GM19463 (cell line): ENCODE results near the gene TOLLIP.
"Not testable (repeated sequence)": the region's sequence is repeated elsewhere in the genome, so short reads cannot be mapped to it uniquely, and the experiment has no call there.

Experiments
- ATAC-seq: cut with Tn5 transposase; IDR thresholded peaks from one replicate; pipeline ENCODE4 v1.9.1; 2021; ENCODE audit warnings: mild to moderate bottlenecking, moderate library complexity; ENCODE audit not compliant: unreplicated experiment

The TOLLIP gene

DNA sequence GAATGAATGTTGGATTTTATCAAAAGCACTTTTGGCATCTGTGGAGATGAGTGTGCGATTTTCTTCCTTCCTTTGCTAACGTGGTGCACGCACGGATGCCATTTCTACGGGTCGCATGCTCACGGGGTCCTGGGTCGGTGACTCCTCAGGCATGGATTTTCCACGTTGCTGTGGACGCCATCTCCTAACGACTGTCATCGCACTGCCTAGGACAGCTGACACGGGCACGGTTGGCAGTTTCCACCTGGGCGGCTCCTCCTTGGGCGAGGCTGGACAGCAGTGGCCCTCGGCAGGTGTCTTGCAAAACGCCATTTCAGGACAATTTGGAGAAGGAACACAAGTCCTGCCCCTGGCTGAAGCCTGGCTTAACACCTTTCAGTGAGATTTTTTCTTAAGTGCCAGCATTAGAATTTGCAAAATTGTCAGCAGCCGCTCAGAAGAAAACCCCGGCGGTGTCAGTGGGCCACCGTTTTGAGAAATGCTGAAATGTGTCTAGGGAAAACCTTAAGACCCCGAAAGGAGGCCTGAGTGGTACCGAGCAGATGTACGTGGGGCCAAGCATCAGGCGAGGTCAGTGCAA lies 34.7 kb upstream of the TOLLIP start:
- no peak for ATAC-seq

DNA sequence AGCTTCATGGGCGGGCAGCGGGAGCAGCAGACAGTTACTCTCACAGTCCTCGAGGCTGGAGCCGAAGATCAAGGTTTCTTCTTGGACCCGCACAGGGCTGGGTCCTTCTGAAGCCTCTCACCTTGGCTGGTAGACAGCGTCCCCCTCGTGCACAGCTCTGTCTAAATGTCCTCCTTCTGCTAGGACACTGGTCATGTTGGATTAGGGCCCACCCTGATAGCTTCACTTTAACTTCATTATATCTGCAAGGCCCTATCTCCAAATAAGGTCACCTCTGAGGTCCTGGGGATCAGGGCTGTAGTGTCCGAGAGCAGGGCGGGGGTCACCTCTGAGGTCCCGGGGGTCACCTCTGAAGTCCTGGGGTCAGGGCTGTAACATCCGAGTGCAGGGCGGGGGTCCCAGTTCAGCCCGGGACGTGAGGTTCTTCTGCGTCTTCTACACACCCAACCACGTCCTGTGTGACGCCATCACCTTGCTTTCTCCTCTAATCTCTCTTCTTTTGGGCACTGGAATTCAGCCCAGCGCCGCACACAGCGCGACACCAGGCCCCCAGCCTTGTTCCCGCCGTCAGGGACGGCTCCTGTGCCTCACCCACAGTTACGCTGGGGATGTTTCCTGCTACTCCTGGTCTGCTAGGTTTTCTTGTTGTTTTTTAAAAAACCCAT lies 34.1 kb upstream of the TOLLIP start:
- ATAC-seq = no peak

DNA sequence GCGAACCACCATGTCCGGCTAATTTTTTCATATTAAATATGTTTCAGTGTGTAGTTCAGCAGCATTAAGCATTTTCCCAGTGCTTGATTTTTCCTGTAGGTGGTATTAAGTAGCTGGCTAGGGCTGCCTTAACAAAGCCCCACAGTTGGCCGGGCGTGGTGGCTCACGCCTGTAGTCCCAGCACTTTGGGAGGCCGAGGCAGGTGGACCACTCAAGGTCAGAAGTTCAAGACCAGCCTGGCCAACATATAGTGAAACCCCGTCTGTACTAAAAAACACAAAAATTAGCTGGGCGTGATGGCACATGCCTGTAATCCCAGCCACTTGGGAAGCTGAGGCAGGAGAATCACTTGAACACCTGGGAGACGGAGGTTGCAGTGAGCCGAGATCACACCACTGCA lies 33.5 kb upstream of the TOLLIP start:
- no peak for ATAC-seq

DNA sequence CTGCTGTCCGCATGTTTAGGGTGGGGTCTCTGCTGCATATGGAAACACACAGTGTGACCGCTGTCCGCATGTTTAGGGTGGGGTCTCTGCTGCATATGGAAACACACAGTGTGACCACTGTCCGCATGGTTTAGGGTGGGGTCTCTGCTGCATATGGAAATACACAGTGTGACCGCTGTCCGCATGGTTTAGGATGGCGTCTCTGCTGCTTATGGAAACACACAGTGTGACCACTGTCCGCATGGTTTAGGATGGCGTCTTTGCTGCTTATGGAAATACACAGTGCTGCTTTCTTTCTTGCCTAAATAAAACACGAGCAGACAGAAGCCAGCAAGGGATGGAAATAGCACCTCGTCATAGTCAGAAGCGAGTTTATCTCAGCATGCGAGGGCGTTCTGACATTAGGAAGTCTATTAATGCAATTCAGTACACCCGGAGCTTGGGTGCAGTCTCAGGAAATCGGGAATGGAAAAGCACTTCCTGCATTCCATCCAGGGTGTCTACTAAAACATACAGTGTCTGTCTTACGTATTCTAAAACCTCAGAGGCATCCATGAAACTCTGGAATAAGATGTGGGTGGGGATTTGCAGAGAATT lies 32.6 kb upstream of the TOLLIP start:
- no peak for ATAC-seq

DNA sequence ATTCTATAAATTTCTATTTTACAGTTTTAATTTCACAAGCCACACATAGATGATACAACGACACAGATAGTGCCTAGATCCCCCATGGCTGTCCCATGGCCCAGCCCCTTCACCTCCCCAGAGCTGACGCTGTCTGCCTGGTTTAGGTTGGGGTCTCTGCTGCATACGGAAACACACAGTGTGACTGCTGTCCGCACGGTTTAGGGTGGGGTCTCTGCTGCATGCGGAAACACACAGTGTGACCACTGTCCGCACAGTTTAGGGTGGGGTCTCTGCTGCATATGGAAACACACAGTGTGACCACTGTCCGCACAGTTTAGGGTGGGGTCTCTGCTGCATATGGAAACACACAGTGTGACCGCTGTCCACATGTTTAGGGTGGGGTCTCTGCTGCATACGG lies 31.8 kb upstream of the TOLLIP start:
- ATAC-seq = not testable (repeated sequence)

DNA sequence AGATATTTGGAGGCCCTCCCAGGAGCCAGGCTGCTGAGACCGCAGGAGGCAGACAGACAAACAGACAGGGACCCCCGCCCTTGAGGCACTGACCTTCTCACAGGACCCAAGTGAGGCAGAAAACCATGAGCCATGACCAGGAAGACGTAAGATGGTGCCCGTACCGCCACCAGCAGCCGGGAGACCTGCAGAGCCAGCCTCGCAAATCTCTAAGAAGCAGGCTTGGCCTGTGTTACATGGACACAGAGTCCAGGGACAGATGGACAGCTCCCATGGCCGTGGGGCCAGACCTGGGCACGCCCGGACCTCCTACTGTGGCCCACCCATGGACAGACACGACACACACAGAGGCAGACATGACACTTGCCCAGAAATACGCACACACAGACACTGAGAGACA lies 30.7 kb upstream of the TOLLIP start:
- ATAC-seq = no peak

DNA sequence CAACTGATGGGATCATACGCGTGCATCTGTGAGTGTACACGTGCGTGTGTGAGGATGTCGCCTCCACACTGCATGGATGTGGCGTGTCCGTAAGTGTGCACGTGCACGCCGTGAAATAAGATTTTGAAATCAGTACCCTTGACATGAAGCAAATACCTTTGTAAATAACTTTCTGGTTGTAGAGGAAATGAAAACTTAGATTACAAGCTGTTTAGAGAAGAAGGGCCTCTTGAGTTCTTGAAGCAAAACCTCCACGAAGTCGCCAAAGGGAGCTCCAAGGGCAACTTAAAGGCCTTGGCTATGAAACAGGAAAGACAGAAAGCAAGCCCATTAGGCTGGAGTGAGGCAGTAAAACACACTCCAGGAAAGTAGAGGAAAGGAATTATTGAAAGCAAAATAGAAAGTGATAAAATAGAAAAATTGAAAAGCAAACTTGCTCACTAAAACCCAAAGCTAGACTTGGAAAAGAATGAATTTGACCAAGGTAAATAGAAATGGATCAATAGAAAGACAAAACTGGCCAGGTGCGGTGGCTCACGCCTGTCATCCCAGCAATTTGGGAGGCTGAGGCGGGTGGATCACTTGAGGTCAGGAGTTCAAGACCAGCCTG lies 29.7 kb upstream of the TOLLIP start:
- ATAC-seq = no peak

DNA sequence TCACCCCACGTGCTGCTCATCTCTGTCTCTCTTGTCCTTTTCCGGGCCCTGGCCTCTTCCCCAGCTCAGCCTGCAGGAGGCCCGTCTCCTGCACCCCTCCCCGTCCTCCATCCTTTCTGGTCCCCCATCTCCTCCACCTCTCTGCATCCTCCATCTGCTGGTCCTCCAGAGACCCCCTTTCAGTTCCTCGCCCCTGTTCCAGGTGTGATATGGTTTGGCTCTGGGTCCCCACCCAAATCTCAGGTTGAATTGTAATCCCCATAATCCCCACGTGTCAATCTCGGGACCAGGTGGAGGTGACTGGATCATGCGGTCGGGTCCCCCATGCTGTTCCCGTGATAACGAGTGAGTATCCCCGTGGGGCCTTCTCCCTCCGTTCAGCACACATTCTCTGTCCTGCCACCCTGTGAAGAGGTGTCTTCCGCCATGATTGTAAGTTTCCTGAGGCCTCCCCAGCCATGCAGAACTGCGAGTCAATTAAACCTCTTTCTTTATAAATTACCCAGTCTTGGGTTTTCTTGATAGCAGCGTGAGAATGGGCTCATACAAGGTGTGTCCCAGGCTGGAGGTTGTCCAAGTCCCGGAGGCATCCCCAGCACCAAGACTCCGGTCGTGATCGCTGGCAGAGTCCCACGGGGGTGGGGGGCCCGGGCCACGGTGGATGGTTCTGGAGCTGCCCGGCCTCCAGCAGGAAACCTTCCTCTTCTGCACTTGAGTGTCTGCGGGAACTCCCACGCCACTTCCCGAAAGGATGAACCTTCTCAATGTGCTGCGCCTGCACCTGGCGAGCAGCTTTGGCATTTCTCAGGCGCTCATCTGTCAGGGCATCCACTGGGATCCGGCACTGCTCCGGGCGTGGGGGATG lies 29.0 kb upstream of the TOLLIP start:
- no peak for ATAC-seq

DNA sequence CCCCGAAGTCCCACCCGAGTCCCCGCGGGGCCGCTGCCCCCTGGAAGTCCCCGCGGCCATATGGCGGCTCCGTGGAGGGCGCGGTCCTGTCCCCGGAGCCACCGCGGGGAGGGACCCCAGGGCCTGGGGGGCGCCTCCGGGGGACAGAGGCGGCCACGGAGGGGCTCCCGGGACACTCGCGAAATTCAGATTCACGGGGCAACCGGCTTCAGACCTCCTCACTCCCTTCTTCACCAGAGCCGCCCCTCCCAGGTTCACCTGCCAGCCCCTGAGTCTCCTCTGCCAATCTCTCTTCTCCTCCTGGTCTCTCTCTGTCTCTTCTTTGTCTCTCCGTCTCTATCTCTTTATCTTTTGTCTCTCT lies 28.2 kb upstream of the TOLLIP start:
- no peak for ATAC-seq

DNA sequence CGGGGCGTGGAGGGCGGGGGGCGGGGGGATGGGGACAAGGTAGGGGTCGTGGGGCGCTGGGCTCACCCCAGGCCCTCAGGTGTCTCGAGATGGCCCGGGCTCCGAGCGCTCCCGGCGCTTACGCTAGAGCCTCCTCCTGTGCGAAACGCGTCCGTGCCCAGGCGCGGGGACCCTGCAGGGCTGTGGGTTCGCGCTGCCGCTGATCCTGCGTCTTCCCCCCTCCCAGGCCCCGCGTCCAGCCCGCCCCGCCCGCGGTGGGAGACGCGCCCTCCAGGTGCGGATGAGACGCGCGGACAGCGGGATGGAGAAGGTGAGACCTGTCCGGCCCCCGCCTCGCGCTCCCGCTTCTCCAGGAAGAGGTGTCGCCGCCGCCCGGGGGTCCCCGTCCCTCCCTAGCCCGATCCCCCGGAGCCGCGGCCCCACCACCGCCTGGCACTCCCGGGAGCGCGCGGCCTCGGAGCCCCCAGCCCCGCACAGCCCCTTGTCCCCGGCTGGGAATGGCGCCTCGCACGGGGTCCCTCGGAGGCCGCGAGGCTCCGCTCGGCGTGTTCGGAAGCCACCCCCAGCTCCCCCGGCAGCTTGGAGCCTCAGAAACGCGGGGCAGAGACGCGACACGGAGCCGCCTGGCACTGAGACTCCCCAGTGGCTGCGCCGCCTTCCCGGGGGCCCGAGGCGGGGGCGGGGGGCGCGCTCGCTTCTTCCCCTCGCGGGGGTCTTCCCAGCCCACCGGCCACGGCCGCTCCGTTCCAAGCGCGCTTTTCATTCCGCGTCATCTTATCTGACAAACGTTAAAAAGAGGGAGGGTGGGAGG lies 27.6 kb upstream of the TOLLIP start:
- ATAC-seq = no peak

DNA sequence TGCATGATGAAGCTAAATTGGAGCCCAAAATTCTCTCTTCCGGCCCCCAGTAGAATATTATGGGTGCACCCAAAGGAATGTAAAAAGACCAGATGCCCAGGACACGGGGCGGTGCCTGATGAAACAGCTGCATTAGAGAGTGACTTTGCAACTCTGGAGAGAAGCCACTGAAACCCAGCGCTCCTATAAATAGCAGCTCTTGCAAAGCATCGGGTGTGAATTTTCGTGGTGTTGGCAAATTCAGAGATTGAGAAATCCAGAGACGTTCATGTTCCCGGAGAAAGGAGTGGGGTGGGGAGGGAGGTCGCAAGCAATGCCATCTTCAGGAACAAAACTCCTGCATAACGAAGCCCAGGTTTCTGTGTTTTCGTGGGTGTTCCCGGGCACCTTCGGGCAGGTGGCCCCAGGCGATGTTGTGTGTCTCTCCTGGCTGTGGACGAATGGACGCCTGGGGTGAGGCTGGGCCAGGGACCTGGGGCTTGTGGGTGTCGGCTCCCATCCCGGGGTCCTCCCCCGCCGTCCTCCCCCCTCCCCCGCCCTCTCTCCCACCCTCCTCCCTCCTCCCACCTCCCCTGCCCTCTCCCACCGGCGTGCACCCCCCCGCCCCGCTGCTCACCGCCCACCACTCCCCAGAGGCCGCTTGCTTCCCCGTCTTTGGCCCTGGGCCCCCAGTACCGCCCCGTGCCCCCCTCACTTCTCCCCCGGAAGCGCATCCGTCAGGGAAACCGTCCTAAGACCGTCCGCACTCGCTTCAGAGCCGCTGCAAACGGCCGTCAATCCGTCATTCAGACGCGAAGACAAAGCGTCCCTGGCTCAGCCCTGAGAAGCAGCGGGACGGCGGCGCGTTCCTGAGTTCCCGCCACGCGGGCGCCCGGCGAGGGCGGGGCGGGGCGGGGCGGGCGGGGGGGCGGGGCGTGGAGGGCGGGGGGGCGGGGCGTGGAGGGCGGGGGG lies 26.7 kb upstream of the TOLLIP start:
- ATAC-seq = no peak

DNA sequence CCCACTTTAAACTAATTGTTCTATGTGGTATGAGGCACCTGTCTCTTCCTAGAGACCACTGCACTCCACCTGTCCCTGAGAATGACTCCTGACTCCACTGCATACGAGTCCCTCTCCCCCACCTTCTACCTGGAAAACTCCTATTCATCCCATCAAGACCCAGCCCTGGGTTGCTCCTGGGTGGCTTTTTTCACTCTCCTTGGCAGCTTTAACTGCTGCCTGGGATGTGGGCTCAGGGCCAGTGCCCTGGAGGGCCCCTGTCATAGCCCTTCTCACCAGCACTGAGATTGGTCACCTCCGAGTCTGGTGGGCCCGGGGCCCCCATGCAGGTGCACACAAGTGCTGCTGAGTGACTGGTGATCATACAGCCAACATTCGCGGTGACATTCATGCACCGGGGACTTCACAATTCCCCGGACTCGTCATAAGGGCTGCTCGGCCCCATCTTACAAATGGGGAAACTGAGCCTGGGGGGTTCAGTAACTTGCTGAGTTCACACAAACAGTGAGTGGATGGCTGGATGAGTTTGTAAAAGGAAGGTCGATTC lies 25.9 kb upstream of the TOLLIP start:
- ATAC-seq = no peak

DNA sequence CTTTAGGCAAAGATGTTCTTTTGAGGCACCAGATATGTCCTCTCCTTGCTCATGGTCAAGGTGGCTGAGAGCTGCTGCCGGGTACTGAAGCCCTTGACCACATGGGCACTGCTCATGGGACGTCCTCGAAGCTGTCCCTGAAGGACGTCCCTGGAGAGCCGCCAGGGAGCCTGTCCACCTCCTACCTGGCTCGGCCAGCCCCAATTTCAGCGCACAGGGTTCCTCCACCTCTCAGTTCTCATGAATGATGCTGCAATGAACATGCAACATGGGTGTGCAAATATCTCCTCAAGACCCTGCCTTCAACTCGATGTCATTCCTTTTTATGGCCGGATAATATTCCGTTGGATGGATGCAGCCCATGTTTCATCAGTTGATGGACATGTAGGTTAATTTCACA lies 24.4 kb upstream of the TOLLIP start:
- no peak for ATAC-seq

DNA sequence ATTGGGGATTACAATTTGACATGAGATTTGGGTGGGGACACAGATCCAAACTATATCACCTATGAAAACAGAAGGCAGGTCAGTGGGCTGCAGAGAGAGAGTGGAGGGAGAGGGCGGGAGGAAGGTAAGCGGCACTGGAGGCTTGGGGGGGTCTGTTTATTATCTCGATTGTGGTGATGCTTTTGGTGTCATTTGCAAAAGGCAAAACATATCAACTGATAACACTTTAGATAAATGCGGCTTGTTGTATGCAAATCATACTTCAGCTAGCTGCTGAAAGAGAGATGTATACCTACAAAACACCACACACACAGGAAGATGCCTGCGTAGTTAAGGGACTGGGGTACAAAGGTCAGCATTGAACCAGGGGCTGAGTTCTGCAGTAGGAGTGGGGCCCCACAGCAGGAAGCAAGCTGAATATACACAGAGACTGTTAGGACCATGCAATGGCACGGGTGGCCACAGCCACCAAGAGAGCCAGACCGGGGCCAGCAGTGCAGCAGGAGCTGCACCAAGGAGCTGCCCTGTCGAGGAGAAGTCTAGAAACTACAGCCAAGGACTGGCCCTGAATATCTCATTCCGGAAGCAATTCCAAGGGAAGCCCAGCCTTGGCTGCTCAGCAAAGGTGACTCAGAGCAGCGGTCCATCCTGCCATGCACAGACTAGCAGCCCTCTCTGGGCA lies 23.8 kb upstream of the TOLLIP start:
- no peak for ATAC-seq

DNA sequence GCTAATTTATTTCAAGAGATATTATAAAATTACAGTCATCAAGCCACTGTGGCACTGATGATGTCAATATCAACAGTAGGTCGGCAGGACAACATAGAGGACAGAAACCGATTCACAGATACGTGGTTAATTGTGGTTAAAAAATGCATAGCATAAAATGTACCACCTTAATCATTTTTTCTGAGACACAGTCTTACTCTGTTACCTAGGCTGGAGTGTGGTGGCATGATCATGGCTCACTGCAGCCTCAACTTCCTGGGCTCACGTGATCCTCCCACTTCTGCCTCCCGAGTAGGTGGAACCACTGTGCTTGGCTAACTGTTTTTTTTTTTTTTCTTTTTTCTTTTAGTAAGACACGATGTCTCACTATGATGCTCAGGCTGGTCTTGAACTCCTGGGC lies 21.0 kb upstream of the TOLLIP start:
- ATAC-seq = no peak

DNA sequence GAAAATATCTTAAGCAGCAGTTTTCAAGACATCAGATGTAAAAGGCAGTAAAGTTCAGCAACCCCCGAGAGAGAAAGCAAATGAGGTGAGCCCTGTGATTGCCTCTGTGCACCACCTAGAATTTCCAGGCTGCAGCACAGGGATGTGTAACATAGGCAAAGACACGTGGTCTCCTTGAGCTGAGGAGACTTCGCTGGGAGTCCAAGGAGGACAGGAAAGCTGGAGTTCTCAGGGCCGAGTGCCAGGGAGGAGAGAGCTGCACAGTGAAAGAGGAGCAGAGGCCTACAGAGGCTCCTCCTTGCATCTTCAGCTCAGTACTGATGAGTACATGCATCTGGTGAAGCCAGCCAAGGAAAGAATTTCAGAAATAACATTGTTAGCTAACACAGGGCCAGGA lies 17.6 kb upstream of the TOLLIP start:
- ATAC-seq = no peak

DNA sequence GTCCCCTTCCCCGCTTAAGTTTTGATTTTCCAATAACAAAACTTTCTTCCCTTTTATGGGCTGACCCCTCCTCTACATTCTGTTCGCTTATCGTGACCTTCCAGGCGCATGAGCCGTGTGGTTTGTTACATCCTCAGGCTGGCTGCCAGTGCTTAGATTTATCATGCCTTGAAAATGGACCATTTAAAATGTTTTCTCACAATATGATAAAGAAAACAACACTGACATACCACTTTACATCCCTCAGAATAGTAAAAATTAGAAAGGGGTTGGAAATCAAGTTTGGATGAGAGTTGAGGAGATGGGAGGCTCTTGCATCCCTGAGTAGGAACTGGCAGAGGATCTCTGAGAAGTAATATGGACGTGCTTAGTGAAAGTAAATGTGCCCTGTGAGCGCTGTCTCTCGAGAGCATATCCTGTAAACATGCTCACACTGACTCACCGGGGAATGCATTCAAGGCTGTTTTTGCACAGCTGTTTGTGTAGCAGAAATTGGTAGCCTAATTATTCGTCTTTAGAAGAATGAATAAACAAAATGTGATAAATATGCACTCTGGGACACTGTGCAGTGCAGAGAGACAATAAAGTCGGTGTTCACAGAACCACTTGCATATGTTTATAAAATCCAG lies 17.1 kb upstream of the TOLLIP start:
- no peak for ATAC-seq

DNA sequence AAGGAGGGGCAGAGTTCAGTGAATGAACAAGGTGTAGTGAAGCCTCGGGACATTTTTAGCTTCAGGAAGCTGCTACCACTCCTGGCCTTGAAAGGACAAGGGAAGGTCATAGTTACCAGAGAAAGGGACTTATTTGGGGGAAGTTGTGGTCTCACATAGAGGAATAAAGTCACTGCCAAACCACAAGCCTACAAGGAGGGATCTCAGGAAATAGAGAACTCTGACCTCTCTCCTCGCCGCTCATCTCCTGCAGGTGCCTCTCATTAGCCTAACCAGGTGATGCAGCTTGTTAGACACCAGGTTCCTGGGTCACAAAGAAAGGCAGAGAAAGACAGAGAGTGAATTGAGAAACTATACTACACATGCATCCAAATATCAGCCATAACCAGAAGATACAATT lies 14.3 kb upstream of the TOLLIP start:
- no peak for ATAC-seq
